H1 (cell line): ENCODE data around the gene SLFN5. TPM values are rescaled to one million over a fixed set of nuclear protein-coding genes. Genes with fewer than 3 reads are reported as not detected.

Experiments used
- CBX5 ChIP-seq: fragments of 300-800, 300-1000 bp; sonication (generic); IDR thresholded peaks from 2 replicates; pipeline ENCODE4 v1.7.1; 2016; ENCODE audit warnings: antibody characterized with exemption, low read length, low read depth
- CEBPB ChIP-seq: IDR thresholded peaks from 2 replicates; pipeline ENCODE4 v1.6.1; 2012; ENCODE audit warnings: low read depth, low read length
- FOSL1 ChIP-seq: IDR thresholded peaks from 2 replicates; pipeline ENCODE4 v1.6.1; 2011; ENCODE audit warnings: mild to moderate bottlenecking, low read depth, low read length, moderate library complexity; ENCODE audit not compliant: insufficient read depth
- JUND ChIP-seq: IDR thresholded peaks from 2 replicates; pipeline ENCODE4 v1.6.1; 2011; ENCODE audit warnings: mild to moderate bottlenecking, improper control_type of control experiment, low read length
- RNF2 ChIP-seq: fragments of 200-900, 300-1000 bp; sonication (generic); IDR thresholded peaks from 2 replicates; pipeline ENCODE4 v1.7.1; 2016; ENCODE audit warnings: borderline replicate concordance, low read depth, mild to moderate bottlenecking, antibody characterized with exemption, low read length; ENCODE audit not compliant: poor library complexity, severe bottlenecking; ENCODE audit errors: missing control alignments
- polyA plus RNA-seq, 7 experiments: library from polyadenylated mRNA; depleted of rRNA in 3 of 7; stranded (reverse) in 5 of 7; unstranded in 2 of 7; fragments of >200 nt in 5 of 7; fragments of 200-250 nt in 2 of 7; gene quantifications; 1 replicate in 5 of 7; 2 replicates in 1 of 7; 4 replicates in 1 of 7; pipeline versions ENCODE4 v1.2.1 to v1.2.3, GENCODE V29; 2011 to 2013; ENCODE audit warnings: missing spikeins in 2 of 7, mixed read lengths in 2 of 7
- total RNA-seq: library from RNA; stranded (reverse); fragmentation: NEBNext Ultra II Directional; extraction: Animal tissue kit (Norgen Biotek cat#: 25700); gene quantifications from 2 replicates; pipeline ENCODE4 v1.2.1, GENCODE V29; 2021

SLFN5 gene
- total and polyA plus RNA-seq, 2 of the 8 experiments (the other 6 are each of a cell fraction or from before 2014, with no cell fraction given): 0.86 to 3.0 TPM

GRCh38 chr17:35241520-35241919, 1.4 kb upstream of the SLFN5 start (continued):
- TF ChIP-seq RNF2 (no peak), FOSL1 (no peak), CEBPB (no peak), JUND (no peak), CBX5 (no peak)
